SHP77 treated with DMSO at 0.1 percent for 48 hours (cell line): Measurements from ENCODE around the gene HDAC4.

Experiments used
- DNase-seq: peaks from one replicate; lab custom pipeline; 2025; lab: John Stamatoyannopoulos, UW

Gene HDAC4

GRCh38 chr2:239220981-239221396 is 179.8 kb downstream of the HDAC4 start:
- no peak for DNase-seq

DNA sequence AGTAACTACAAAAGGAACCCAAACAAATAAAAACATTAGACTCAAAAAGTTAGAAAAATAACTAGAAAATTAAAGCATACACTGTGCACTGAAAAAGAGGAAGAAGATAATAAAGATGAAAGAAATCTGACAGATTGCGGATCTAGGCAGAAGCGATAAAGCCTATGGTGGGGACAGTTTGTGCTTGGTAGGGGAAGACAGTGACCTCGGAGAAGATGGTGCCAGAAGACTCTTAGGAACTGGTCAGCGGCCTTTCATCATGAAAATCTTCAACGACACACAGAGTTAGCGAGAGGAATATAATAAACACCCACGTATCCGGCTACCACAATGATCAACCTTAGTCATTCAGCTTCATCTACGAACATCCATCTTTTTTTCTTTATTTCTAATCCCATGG is 180.5 kb downstream of the HDAC4 start:
- DNase-seq, result no peak

DNA sequence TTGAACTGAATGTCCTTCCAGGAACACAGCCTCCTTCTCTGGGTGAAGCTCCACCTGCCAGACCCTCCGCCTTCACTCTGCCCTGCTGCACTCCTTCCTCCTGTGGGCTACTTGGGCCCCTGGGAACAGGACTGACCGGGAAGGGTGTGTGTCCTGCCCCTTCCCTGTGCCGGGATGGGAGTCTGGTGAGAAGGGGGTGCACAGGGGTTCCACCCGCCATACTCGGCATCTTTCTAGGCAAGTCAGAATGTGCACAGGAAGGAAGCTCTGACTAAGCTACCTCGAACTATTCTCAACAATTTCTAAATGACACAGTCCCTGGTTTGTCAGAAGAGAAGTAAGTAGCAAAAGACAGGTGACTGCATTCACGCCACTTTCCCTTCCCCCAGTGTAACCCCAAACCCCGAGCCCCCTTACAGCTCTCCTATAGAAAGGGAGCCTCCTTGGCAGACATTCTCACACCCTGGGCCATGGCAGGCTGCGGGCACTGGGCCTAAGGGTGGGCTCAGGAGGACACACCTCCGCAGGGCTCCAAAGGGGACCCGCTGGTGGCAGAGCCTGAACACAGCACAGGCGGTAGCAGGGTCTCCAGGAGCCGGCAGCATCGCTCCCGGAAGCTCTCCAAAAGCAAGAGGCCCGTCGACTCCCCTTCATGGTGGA is 184.1 kb downstream of the HDAC4 start:
- no peak for DNase-seq

DNA sequence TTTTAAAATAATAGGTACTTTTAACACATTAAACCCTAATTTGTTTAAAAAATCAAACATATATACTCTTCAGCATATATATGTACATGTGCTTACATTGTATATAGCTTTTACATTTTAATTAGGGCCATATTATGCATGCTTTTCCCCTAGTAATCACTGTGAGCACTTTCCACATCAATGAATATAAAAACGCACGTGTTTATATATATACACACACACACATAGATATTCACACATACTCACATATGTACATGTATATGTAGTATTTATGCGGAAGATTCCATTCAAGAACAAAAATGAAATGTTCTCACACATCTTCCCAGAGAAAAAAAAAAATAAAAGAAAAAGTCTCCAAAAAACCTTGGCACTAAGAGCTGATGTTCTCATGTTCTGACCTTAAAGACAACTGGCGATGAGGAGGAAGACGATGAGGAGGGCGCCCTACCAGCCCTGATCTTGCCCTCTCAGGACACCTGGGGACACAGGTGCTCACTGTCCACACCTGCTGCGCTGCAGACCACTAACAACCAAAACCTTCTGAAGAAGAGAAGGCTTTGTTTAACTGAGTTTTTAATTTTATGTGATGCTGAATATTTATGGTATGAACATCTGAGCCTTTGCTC is 184.7 kb downstream of the HDAC4 start:
- no peak for DNase-seq

GRCh38 chr2:239215136-239215925 is 185.5 kb downstream of the HDAC4 start:
- DNase-seq, result no peak

GRCh38 chr2:239214725-239215124 is 186.1 kb downstream of the HDAC4 start:
- DNase-seq, result no peak

DNA sequence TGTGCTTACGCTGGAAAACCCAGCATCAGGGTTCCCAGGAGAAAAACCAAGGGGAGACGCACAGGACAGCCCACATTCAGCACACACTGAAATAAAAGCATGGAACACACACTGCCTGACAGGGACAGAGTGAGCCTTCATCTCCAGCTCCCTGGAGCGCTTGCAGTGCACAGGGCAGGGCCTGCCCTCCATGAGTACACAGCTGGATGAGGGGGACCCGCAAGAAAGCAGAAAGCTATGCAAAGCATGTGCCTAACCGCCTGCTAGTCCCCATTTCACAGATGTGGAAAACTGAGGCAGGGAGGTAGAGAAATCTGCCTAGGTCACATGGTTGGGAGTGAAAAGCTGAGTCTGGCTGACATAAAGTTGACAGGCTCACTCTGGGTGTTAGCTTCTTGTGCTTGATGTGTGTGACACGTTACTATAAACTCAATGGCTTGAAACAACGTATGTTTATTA is 187.1 kb downstream of the HDAC4 start:
- no peak for DNase-seq

DNA sequence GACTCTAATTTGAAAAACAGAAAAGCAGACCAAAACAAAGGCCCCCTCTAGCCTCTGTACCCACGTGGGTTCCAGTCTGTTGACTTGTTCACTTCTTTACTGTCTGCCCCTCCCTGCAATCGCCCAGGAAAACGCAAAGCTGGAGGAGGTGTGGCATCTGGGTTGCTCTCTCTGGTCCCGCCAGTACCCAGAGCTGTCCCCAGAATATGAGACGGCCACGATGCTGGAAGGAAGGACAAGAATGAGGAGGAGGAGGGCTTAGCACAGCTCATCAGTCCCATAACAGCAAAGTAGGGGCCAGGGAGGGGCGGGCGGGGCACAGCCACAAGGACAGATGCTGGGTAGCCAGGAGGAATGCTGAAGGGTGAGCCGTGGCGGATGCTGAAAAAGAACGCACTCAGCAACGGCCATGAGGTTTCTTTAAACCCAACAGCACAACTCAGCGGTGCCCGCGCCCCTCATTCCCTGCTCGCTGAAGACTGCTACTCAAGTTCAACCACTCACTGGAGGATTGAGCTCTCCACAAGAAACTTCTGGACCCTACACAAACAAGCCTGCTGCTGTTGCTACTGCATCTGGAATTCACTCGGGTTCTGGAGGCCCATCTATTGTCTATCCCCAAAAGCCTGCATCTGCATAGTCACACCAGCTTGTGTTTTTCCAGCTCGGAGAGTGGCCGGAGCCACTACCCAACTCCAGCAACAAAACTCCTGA is 187.7 kb downstream of the HDAC4 start:
- no peak for DNase-seq

GRCh38 chr2:239212121-239212928 is 188.5 kb downstream of the HDAC4 start:
- DNase-seq, result no peak

DNA sequence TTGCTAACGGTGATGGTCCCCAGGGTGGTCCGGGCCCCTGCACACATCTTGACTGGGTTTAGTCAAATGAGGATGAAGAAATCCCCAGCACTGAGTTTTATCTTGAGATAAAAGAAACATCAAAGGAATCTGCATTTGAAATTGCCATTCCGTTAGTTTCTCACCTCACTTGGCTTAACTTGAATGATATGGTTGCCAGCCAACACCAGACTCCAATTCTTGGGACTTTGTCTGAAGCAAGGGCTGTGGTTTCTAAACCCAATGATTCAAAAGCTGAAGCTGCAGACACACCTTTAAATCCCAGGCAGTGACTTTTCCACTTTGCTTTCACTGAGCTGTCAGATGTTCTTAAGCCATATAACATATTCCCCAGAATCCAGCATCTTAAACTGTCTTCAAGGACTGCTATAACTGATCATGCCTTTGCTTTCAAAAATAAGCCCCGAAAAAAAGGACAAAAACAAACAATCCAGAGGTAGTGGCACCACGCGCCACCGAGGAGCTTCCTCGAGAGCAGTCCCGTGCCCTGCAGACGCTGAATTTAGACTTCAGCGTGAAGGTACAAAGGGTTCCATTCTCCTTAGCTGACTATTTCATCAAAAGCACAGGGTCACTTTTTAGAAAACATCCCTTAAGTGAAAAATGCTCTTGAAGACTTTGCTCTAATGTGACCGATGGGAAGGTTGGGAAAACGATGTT is 189.3 kb downstream of the HDAC4 start:
- no peak for DNase-seq

GRCh38 chr2:239209783-239210182 is 191.0 kb downstream of the HDAC4 start:
- no peak for DNase-seq

DNA sequence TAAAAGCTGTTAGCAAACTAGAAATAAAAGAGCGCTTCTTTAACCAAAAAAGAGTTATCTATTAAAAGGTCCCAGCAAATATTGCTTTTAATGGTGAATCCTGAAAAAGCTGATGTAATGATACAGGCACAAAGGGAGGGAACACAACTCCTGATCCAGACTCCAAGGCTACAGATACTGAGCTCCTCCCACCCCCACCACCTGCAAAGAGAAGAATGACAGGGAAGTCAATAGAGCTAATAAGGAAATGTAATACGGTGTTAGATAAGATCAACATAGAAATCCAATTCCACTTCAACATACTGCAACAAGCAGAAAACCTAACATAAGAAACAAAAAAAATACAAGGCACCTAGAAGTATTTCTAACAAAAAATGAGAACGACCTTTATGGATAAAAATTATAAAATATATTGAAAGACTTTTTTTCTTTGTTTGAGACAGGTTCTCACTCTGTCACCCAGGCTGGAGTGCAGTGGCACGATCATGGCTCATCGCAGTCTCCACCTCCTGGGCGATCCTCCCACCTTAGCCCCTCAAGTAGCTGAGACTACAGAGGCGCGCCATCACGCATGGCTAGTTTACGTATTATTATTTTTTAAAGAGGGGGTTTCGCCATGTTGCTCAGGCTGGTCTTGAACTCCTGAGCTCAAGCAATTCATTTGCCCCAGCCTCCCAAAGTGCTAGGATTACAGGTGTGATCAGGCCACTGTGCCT is 192.2 kb downstream of the HDAC4 start:
- DNase-seq, result peak; percentile 26

DNA sequence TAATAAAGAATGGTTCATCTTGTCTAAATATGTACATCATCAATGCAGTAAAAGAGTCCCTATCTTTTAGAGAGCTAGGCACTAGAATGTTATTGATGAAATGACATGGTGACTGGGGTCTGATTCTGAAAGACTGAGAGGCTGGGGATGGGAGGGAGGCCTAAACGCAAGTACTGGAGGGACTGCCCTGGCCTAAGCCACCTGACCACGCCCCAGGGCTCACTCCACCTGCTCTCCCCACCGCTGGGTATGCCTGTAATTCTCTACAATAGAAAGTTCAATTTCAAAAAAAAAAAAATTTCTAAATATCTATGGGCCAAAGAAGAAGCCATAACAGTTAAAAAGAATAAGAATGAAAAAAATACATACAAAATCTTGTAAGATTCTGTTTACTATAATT is 194.0 kb downstream of the HDAC4 start:
- DNase-seq, result no peak

DNA sequence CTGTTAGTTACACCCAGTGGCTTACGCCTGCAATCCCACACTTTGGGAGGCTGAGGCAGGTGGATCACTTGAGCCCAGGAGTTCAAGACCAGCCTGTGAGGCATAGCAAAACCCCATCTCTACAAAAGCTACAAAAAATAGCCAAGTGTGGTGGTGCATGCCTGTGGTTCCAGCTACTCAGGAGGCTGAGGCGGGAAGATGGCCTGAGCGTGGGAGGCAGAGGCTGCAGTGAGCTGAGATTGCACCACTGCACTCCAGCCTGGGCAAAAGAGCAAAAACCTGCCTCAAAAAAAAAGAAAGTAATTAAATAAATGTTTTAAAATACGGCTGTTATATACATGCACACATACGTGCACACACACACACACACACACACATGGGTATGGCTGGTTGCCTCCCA is 194.8 kb downstream of the HDAC4 start:
- no peak for DNase-seq

GRCh38 chr2:239204876-239205468 is 195.8 kb downstream of the HDAC4 start:
- DNase-seq, result no peak

DNA sequence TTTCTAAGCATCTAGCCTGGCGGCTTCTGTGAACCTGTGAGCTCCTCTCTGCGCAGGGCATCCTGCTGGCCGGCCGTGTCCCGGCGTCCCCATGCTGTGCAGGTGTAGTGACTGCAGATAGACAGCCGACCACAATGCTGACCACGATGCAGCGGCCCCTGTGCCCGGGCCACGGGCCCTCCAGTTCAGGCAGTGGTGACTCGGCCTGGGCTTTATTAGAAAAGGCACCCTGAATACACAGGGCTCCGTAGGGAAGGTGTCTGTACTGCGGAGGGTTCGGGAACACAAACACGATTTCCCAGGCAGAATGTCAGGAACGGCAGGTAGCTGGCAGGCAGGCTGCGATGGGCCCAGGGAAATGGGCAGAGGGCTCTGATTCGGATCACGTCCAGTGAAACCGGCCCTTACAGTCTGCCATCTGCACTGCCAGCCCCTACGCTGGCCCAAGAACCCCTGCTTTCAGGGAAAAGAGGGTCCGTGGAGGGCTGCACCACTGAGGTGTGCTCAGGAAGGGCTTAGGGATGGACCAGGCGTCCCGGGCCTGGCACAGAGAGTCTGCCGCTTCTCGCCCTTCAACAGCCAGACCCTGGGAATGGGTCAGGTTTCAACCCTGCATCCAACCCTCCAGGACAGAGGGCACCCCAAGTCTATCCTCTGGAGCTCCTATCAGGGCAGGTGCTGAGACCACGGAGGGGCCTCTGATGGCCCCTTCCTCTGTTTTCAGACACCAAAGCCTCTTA is 196.5 kb downstream of the HDAC4 start:
- no peak for DNase-seq

DNA sequence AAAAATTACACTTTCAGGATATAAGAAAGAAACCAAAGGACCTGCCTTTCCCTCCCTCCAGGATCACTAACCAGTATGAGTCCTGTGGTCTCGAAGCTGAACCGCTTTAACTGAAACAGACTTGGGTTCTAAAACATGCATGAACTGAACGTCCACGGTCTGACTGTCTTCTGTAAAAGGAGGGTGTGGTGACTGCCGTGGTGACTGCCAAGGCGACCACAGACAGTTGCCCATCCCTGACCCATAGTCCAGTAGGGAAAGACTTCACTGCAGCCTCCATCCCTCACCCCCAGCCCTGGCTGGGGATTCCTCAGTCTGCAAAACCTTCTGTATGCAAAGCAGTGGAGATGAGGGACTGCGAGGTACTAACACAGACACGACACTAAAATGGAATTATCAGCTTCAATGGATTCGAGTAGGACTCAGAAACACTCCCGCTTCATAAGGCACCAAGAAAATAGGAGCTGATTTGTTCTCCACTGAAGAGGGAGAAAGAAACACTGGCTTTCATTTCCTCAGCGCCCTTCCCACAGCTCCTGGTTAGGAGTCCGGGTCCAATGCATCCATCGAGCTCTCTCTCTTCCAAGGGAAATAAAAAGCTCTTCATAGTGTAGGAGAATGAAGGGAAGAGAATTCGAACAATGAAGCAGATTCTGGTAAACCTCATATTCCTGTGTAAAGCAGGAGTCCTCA is 197.2 kb downstream of the HDAC4 start:
- DNase-seq, result no peak

DNA sequence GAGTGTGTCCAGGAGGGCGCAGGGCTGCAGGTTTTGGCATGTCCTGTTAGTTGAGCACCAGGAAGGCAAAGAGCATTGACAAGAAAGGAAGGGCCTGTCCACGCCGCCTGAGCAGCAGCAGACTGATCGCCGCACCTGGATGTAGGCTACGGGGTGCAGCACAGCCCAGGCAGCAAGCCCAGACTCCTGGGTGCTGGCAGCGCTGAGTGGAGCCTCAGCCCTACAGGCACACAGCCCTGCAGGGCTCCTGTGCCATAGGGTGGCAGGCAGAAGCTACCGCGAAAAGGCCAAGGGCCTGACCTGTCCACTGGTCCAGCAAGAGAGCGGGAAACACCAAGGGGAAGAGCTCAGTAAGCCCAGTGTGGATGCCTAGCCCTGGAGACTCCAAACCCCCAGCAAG is 198.0 kb downstream of the HDAC4 start:
- no peak for DNase-seq

DNA sequence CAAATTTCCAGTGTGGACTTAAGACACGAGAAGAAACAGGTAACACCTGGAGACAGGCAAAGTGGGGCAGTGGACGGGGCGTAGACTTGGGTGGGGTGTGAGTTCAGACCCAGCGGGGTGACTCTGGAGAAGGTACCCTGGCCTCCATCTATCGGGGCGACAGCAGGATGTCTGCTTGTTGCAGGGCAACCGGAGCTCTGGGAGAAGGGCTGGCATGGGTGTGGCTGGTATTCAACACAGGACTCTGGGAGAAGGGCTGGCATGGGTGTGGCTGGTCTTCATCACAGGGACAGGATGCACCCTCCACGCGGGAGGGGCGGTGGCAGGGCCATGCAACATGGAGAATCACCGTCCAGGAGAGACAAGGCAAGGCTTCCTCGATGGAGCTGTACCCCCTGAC is 198.5 kb downstream of the HDAC4 start:
- DNase-seq, result no peak
